ENCODE data around the gene HOMER2.

Gene HOMER2

GRCh38 chr15:82864967-82865366, 87.6 kb downstream of the HOMER2 start:
- no peak for DNase-seq (ENCODE audit: low spot score)

GRCh38 chr15:82862886-82863285, 89.6 kb downstream of the HOMER2 start:
- DNase-seq (ENCODE audit: low spot score): no peak

GRCh38 chr15:82858932-82859331, 93.6 kb downstream of the HOMER2 start:
- DNase-seq (ENCODE audit: low spot score): no peak

GRCh38 chr15:82856397-82857170, 95.9 kb downstream of the HOMER2 start:
- no peak for DNase-seq (ENCODE audit: low spot score)

GRCh38 chr15:82855286-82856100, 97.0 kb downstream of the HOMER2 start:
- no peak for DNase-seq (ENCODE audit: low spot score)

GRCh38 chr15:82854554-82854953, 98.0 kb downstream of the HOMER2 start:
- no peak for DNase-seq (ENCODE audit: low spot score)

- no peak for DNase-seq (ENCODE audit: low spot score)
Observed at GRCh38 chr15:82852941-82853561, 99.5 kb downstream of the HOMER2 start.

GRCh38 chr15:82851981-82852511, 100.5 kb downstream of the HOMER2 start:
- DNase-seq (ENCODE audit: low spot score): no peak

GRCh38 chr15:82851306-82851850, 101.1 kb downstream of the HOMER2 start:
- DNase-seq (ENCODE audit: low spot score): no peak

GRCh38 chr15:82850731-82851130, 101.8 kb downstream of the HOMER2 start:
- no peak for DNase-seq (ENCODE audit: low spot score)

GRCh38 chr15:82849556-82850512, 102.7 kb downstream of the HOMER2 start:
- peak; percentile 65 for DNase-seq (ENCODE audit: low spot score)

- DNase-seq (ENCODE audit: low spot score): no peak
Observed at GRCh38 chr15:82848241-82848993, 104.1 kb downstream of the HOMER2 start.

GRCh38 chr15:82847703-82848102, 104.8 kb downstream of the HOMER2 start:
- DNase-seq (ENCODE audit: low spot score): no peak

- no peak for DNase-seq (ENCODE audit: low spot score)
Observed at GRCh38 chr15:82846621-82847020, 105.9 kb downstream of the HOMER2 start.

- no peak for DNase-seq (ENCODE audit: low spot score)
Observed at GRCh38 chr15:82845686-82846085, 106.8 kb downstream of the HOMER2 start.

- DNase-seq (ENCODE audit: low spot score): no peak
Observed at GRCh38 chr15:82843566-82843965, 109.0 kb downstream of the HOMER2 start.

- DNase-seq (ENCODE audit: low spot score): no peak
Observed at GRCh38 chr15:82840166-82840565, 112.4 kb downstream of the HOMER2 start.

- DNase-seq (ENCODE audit: low spot score): no peak
Observed at GRCh38 chr15:82839136-82839535, 113.4 kb downstream of the HOMER2 start.

GRCh38 chr15:82838096-82838735, 114.3 kb downstream of the HOMER2 start:
- DNase-seq (ENCODE audit: low spot score): no peak
